Common myeloid progenitor, CD34-positive (primary cell): ENCODE data around the gene SLC24A3.
A peak's percentile ranks its signal among the peaks of the same experiment; 100 is the strongest.

Experiments used
- CTCF ChIA-PET: fragments of 350-600 bp; sonication (Branson Sonifier 250); formaldehyde crosslinking; loops from one replicate; lab custom pipeline; 2021; ENCODE audit warnings: antibody characterized with exemption; lab: Charles Lee
- POLR2A ChIA-PET: fragments of 350-600 bp; sonication (Branson Sonifier 250); formaldehyde crosslinking; loops from one replicate; lab custom pipeline; 2021; ENCODE audit warnings: antibody characterized with exemption; lab: Charles Lee
- DNase-seq, 3 donors: peaks; one replicate each; pipeline versions ENCODE4 v3.0.0 to v3.0.0-alpha.2; 2013
- H3K27ac ChIP-seq, 2 experiments: 1 replicate in 1 of 2; 2 replicates in 1 of 2; pipeline ENCODE4 v1.7.0; 2013; ENCODE audit warnings: inconsistent platforms in 2 of 2, low read length in 2 of 2, mild to moderate bottlenecking in 2 of 2, low read depth in 1 of 2, moderate library complexity in 1 of 2; ENCODE audit not compliant: severe bottlenecking in 2 of 2, insufficient read depth in 1 of 2, poor library complexity in 1 of 2
- H3K27me3 ChIP-seq, 5 experiments: replicated peaks in 2 of 5; 1 replicate in 3 of 5; 2 replicates in 2 of 5; pipeline versions ENCODE4 v1.6.1 to v1.7.0; 2013; ENCODE audit warnings: low read length in 4 of 5, mild to moderate bottlenecking in 2 of 5, moderate library complexity in 2 of 5, inconsistent platforms in 1 of 5; ENCODE audit not compliant: insufficient read depth in 5 of 5, control insufficient read depth in 4 of 5
- H3K36me3 ChIP-seq, 4 experiments: 1 replicate in 2 of 4; 2 replicates in 2 of 4; pipeline versions ENCODE4 v1.6.1 to v1.7.0; 2013; ENCODE audit warnings: low read length in 3 of 4, control low read depth in 1 of 4, mild to moderate bottlenecking in 1 of 4; ENCODE audit not compliant: control insufficient read depth in 4 of 4, insufficient read depth in 4 of 4
- H3K4me1 ChIP-seq, 4 experiments: 1 replicate in 3 of 4; 2 replicates in 1 of 4; pipeline versions ENCODE4 v1.6.1 to v1.7.1; 2013; ENCODE audit warnings: low read length in 3 of 4, mild to moderate bottlenecking in 3 of 4, control low read depth in 1 of 4, inconsistent platforms in 1 of 4, moderate library complexity in 1 of 4; ENCODE audit not compliant: control insufficient read depth in 4 of 4, insufficient read depth in 4 of 4; ENCODE audit errors: control extremely low read depth in 1 of 4
- H3K4me3 ChIP-seq, 7 experiments: 1 replicate in 4 of 7; 2 replicates in 3 of 7; pipeline versions ENCODE4 v1.5.1 to v1.7.0; 2013; ENCODE audit warnings: mild to moderate bottlenecking in 7 of 7, low read length in 6 of 7, moderate library complexity in 6 of 7, inconsistent platforms in 2 of 7, low read depth in 2 of 7, control low read depth in 1 of 7; ENCODE audit not compliant: insufficient read depth in 4 of 7, control insufficient read depth in 1 of 7; ENCODE audit errors: extremely low read depth in 1 of 7
- H3K9me3 ChIP-seq, 5 experiments: 1 replicate in 4 of 5; 2 replicates in 1 of 5; pipeline versions ENCODE4 v1.6.1 to v1.7.1; 2013; ENCODE audit warnings: low read length in 4 of 5, mild to moderate bottlenecking in 2 of 5, inconsistent platforms in 1 of 5, low read depth in 1 of 5, moderate library complexity in 1 of 5; ENCODE audit not compliant: control insufficient read depth in 4 of 5, insufficient read depth in 2 of 5; ENCODE audit errors: control extremely low read depth in 1 of 5
- WGBS: methylation state at CpG from one replicate; pipeline ENCODE4 v1.1.5; 2013; ENCODE audit not compliant: insufficient coverage; 5-methylcytosine and 5-hydroxymethylcytosine counted together

Gene SLC24A3

DNA sequence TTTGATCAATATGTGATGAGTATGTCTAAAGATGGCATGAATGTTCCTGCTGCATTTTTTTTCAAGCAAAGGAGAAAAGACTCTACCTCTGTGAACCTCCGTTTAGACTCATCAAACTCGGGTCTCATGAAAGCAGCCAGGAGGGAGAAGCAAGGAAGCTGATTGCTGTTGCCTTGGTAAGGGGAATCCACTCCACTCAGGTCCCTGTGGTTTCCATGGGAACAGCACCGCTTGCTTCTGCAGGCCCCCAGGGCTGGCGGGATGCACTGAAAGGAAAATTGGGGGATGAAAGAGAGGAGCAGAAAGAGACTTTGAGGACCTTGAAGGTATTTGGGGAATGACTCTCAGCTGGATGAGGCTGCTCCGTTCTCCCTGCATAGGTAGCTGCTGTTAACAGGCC, 296.0 kb downstream of the SLC24A3 start:
- no peaks in the 10 kb centered on the region for H3K27me3 ChIP-seq
- no peak overlapping the region for H3K27ac ChIP-seq
- ChIA-PET CTCF (interaction anchor here (0.8 to 1.6 kb wide), 3 partner anchors 8 to 16 kb away, joined by 3 to 4 read pairs (median 3); no protein-coding TSS in a partner anchor), POLR2A (no interaction called here)
- peaks cover 0 to 5% (median 1%) of the 10 kb centered on the region in 4 experiments for H3K4me1 ChIP-seq
- no peaks in the 10 kb centered on the region for H3K36me3 ChIP-seq
- H3K4me3 ChIP-seq, result no peak overlapping the region
- DNase-seq, result no peak
- WGBS, result 100% methylated on average over 3 of the region's 5 CpGs
- H3K9me3 ChIP-seq, result no peaks in the 10 kb centered on the region

DNA sequence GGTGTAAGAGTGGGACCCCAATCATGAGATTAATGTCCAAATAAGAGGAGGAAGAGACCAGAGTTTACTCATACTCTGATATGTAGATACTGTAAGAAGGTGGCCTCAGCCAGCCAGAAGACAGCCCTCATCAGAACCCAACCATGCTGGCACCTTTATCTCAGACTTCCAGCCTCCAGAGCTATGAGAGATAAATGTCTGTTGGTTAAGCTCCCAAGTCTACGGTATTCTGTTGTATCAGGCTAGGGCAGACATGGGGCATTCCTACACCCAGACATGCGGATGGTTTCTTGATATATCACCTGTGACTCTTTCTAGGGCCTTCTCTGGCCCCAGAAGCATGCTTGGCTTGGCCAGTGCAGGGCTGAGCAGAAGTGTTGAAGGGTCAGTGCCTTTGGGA, 298.2 kb downstream of the SLC24A3 start:
- no peaks in the 10 kb centered on the region for H3K36me3 ChIP-seq
- no peak overlapping the region for H3K27ac ChIP-seq
- no peak overlapping the region for H3K4me3 ChIP-seq
- peak; percentile 46 to 80 (median 63) for DNase-seq
- WGBS, result 50% methylated on average over 2 of the region's 2 CpGs
- ChIA-PET CTCF (interaction anchor here (1.3 kb wide), 1 partner anchor 17 kb away, joined by 3 read pairs; no protein-coding TSS in a partner anchor), POLR2A (no interaction called here)
- peaks cover 0 to 13% (median 6%) of the 10 kb centered on the region in 4 experiments for H3K4me1 ChIP-seq
- no peaks in the 10 kb centered on the region for H3K9me3 ChIP-seq
- no peaks in the 10 kb centered on the region for H3K27me3 ChIP-seq

- WGBS, result 83% methylated on average over 4 of the region's 4 CpGs
- Histone ChIP-seq H3K36me3 (no peaks in the 10 kb centered on the region), H3K4me3 (no peak overlapping the region), H3K4me1 (peaks cover 0 to 16% (median 7%) of the 10 kb centered on the region in 4 experiments), H3K27me3 (no peaks in the 10 kb centered on the region), H3K9me3 (no peaks in the 10 kb centered on the region), H3K27ac (no peak overlapping the region)
- ChIA-PET CTCF (no interaction called here), POLR2A (no interaction called here)
- peak in 2 of 3 donors; percentile 12 to 37 for DNase-seq
Measured at GRCh38 chr20:19511931-19512330, 299.5 kb downstream of the SLC24A3 start.

- no peak for DNase-seq
- Histone ChIP-seq H3K4me3 (no peak overlapping the region), H3K27ac (no peak overlapping the region), H3K4me1 (peaks cover 0 to 12% (median 5%) of the 10 kb centered on the region in 4 experiments), H3K36me3 (no peaks in the 10 kb centered on the region), H3K27me3 (no peaks in the 10 kb centered on the region), H3K9me3 (no peaks in the 10 kb centered on the region)
- ChIA-PET CTCF (no interaction called here), POLR2A (no interaction called here)
- WGBS, result 100% methylated on average over 2 of the region's 3 CpGs
Measured at GRCh38 chr20:19512886-19513677, 300.6 kb downstream of the SLC24A3 start.

DNA sequence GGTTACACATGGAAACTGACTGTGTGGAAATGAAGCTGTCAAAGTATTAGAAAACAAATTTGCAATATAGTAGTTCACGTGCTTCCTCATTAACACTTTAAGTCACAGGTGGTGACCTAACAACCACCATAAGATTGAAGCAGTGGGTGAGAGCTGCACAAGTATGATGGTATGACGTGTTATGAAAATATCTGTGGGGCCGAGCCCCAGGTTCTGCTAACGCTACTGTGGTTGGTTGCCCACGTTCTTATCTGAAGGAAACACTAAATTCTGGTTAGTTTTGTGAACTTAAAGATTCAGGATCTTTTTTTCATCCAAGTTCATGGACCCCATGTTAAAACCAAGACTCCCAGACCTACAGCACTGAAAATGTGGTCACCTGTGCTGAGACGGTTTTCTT, 302.6 kb downstream of the SLC24A3 start:
- Histone ChIP-seq H3K27me3 (no peaks in the 10 kb centered on the region), H3K27ac (no peak overlapping the region), H3K4me1 (peaks cover 0 to 23% (median 5%) of the 10 kb centered on the region in 4 experiments), H3K36me3 (no peaks in the 10 kb centered on the region), H3K9me3 (no peaks in the 10 kb centered on the region), H3K4me3 (no peak overlapping the region)
- 3% methylated on average over 5 of the region's 6 CpGs for WGBS
- ChIA-PET POLR2A (no interaction called here), CTCF (interaction anchor here (0.9 to 1.1 kb wide), 2 partner anchors 57 to 69 kb away, joined by 3 to 4 read pairs; no protein-coding TSS in a partner anchor)
- DNase-seq, result peak; percentile 80 to 95 (median 89)

DNA sequence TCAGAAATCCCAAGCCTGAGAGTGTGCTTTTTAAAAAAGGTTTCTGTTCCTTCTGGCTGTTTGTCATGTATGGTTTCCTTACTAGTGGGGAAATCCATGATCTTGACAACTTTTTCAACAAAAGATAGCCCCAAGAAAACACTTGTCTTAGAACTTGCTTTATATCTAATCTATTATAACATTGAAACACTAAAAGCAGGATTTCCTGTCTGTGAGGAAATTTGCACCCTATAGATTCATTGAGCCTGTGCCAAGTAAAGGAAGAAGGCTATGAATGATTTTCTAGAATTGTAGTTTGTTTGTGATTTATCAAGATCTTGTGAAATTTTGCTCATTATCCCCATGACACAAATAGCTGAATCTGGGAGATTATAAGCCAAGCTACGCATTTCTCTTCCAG, 307.0 kb downstream of the SLC24A3 start:
- H3K9me3 ChIP-seq, result no peaks in the 10 kb centered on the region
- peaks cover 5 to 23% (median 6%) of the 10 kb centered on the region in 4 experiments for H3K4me1 ChIP-seq
- peak in 1 of 3 donors; percentile 11 for DNase-seq
- POLR2A ChIA-PET, result no interaction called here
- H3K27me3 ChIP-seq, result no peaks in the 10 kb centered on the region
- no peak overlapping the region for H3K4me3 ChIP-seq
- H3K36me3 ChIP-seq, result no peaks in the 10 kb centered on the region
- no CpG with 5 or more reads among the region's 1 CpG for WGBS
- no peak overlapping the region for H3K27ac ChIP-seq
- CTCF ChIA-PET, result no interaction called here

- H3K36me3 ChIP-seq, result no peaks in the 10 kb centered on the region
- 97% methylated on average over 5 of the region's 7 CpGs for WGBS
- peaks cover 1 to 18% (median 6%) of the 10 kb centered on the region in 4 experiments for H3K4me1 ChIP-seq
- ChIA-PET POLR2A (no interaction called here), CTCF (no interaction called here)
- no peak for DNase-seq
- no peak overlapping the region for H3K4me3 ChIP-seq
- H3K9me3 ChIP-seq, result no peaks in the 10 kb centered on the region
- no peak overlapping the region for H3K27ac ChIP-seq
- no peaks in the 10 kb centered on the region for H3K27me3 ChIP-seq
Measured at GRCh38 chr20:19520261-19520660, 307.8 kb downstream of the SLC24A3 start.
